ENCODE results near the gene MTIF3.
A peak's percentile ranks its signal among the peaks of the same experiment; 100 is the strongest.

MTIF3 gene

GRCh38 chr13:27450921-27451471 lies 632 bp upstream of the MTIF3 start:
- peak; percentile 36 to 43 for DNase-seq

- peak in 1 of 2 experiments; percentile 11 for DNase-seq
Observed at GRCh38 chr13:27449081-27449603, 1.2 kb downstream of the MTIF3 start.

GRCh38 chr13:27448308-27448707 lies 2.1 kb downstream of the MTIF3 start:
- no peak for DNase-seq

- no peak for DNase-seq
Observed at GRCh38 chr13:27446986-27447583, 3.3 kb downstream of the MTIF3 start.

GRCh38 chr13:27442797-27443196 lies 7.6 kb downstream of the MTIF3 start:
- no peak for DNase-seq

GRCh38 chr13:27442071-27442647 lies 8.2 kb downstream of the MTIF3 start:
- DNase-seq, result peak; percentile 24 to 40

GRCh38 chr13:27440408-27440807 lies 10.0 kb downstream of the MTIF3 start:
- DNase-seq, result no peak

GRCh38 chr13:27437126-27437525 lies 13.2 kb downstream of the MTIF3 start:
- DNase-seq, result no peak

GRCh38 chr13:27432611-27433210 lies 17.7 kb downstream of the MTIF3 start:
- no peak for DNase-seq

GRCh38 chr13:27432180-27432579 lies 18.2 kb downstream of the MTIF3 start:
- DNase-seq, result no peak

GRCh38 chr13:27428160-27428559 lies 22.2 kb downstream of the MTIF3 start:
- DNase-seq, result no peak

GRCh38 chr13:27427641-27428040 lies 22.7 kb downstream of the MTIF3 start:
- no peak for DNase-seq

- DNase-seq, result peak; percentile 74 to 78
Observed at GRCh38 chr13:27425918-27426630, 24.3 kb downstream of the MTIF3 start.

- DNase-seq, result peak; percentile 27 to 29
Observed at GRCh38 chr13:27425158-27425917, 25.0 kb downstream of the MTIF3 start.

GRCh38 chr13:27424246-27425157 lies 25.9 kb downstream of the MTIF3 start, which contains the start of gene GTF3A:
Gene GTF3A (plus strand): TSS chr13:27424619.
- DNase-seq, result peak; percentile 80 to 83

- no peak for DNase-seq
Observed at GRCh38 chr13:27423333-27423732, 27.0 kb downstream of the MTIF3 start.

- no peak for DNase-seq
Observed at GRCh38 chr13:27421101-27421871, 29.1 kb downstream of the MTIF3 start.

GRCh38 chr13:27419328-27419727 lies 31.0 kb downstream of the MTIF3 start:
- no peak for DNase-seq

GRCh38 chr13:27415116-27415515 lies 35.2 kb downstream of the MTIF3 start:
- no peak for DNase-seq

GRCh38 chr13:27411341-27411740 lies 39.0 kb downstream of the MTIF3 start:
- DNase-seq, result no peak

- no peak for DNase-seq
Observed at GRCh38 chr13:27409013-27409412, 41.4 kb downstream of the MTIF3 start.
